HG02763 (cell line): ENCODE data around the gene ZNF608.

Experiments used
- ATAC-seq: cut with Tn5 transposase; IDR thresholded peaks from one replicate; pipeline ENCODE4 v1.9.1; 2021; ENCODE audit warnings: mild to moderate bottlenecking, moderate library complexity; ENCODE audit not compliant: unreplicated experiment

The ZNF608 gene

GRCh38 chr5:124755041-124755440, 8.6 kb upstream of the ZNF608 start:
- no peak for ATAC-seq

- no peak for ATAC-seq
Observed at GRCh38 chr5:124754206-124754927, 7.9 kb upstream of the ZNF608 start.

- ATAC-seq = no peak
Observed at GRCh38 chr5:124752854-124753720, 6.6 kb upstream of the ZNF608 start.

- no peak for ATAC-seq
Observed at GRCh38 chr5:124751031-124751430, 4.6 kb upstream of the ZNF608 start.

GRCh38 chr5:124748687-124749594, 2.5 kb upstream of the ZNF608 start:
- peak; percentile 82 for ATAC-seq

GRCh38 chr5:124747791-124748686, 1.6 kb upstream of the ZNF608 start:
- ATAC-seq = no peak

GRCh38 chr5:124746916-124747790, 714 bp upstream of the ZNF608 start:
- no peak for ATAC-seq

- no peak for ATAC-seq
Observed at GRCh38 chr5:124745007-124745927, 1.2 kb downstream of the ZNF608 start.

- no peak for ATAC-seq
Observed at GRCh38 chr5:124744170-124744971, 2.1 kb downstream of the ZNF608 start.

- ATAC-seq = no peak
Observed at GRCh38 chr5:124743602-124744169, 2.8 kb downstream of the ZNF608 start.

- ATAC-seq = no peak
Observed at GRCh38 chr5:124742983-124743601, 3.3 kb downstream of the ZNF608 start.

GRCh38 chr5:124742521-124742920, 3.9 kb downstream of the ZNF608 start:
- ATAC-seq = no peak

GRCh38 chr5:124741711-124742496, 4.5 kb downstream of the ZNF608 start:
- no peak for ATAC-seq

- no peak for ATAC-seq
Observed at GRCh38 chr5:124740991-124741583, 5.4 kb downstream of the ZNF608 start.

GRCh38 chr5:124740071-124740470, 6.4 kb downstream of the ZNF608 start:
- ATAC-seq = no peak
